Panc1 (cell line): ENCODE data around the gene EYA2.

ENCODE experiments used
- POLR2AphosphoS5 ChIP-seq: IDR thresholded peaks from 2 replicates; pipeline ENCODE4 v1.6.1; 2012; ENCODE audit warnings: mild to moderate bottlenecking, low read depth, low read length, moderate library complexity
- SIN3A ChIP-seq: IDR thresholded peaks from 2 replicates; pipeline ENCODE4 v1.6.1; 2012; ENCODE audit warnings: low read depth, mild to moderate bottlenecking, low read length, moderate library complexity, borderline replicate concordance; ENCODE audit not compliant: insufficient read depth
- TCF7L2 ChIP-seq: IDR thresholded peaks from 2 replicates; pipeline ENCODE4 v1.6.1; 2011; ENCODE audit warnings: mild to moderate bottlenecking, low read depth, low read length, inconsistent platforms
- TF ChIP-seq, protein P1 (sequence below): fragments of 450-650 bp; IDR thresholded peaks from 2 replicates; pipeline ENCODE4 v1.5.1; 2017; ENCODE audit warnings: mild to moderate bottlenecking
- TF ChIP-seq, protein P2 (sequence below), 2 experiments: IDR thresholded peaks; 2 replicates each; pipeline ENCODE4 v1.6.1; 2011 to 2012; ENCODE audit warnings: low read depth in 2 of 2, control low read depth in 1 of 2, low read length in 1 of 2, mild to moderate bottlenecking in 1 of 2, moderate library complexity in 1 of 2; ENCODE audit not compliant: insufficient read depth in 1 of 2

DNA sequence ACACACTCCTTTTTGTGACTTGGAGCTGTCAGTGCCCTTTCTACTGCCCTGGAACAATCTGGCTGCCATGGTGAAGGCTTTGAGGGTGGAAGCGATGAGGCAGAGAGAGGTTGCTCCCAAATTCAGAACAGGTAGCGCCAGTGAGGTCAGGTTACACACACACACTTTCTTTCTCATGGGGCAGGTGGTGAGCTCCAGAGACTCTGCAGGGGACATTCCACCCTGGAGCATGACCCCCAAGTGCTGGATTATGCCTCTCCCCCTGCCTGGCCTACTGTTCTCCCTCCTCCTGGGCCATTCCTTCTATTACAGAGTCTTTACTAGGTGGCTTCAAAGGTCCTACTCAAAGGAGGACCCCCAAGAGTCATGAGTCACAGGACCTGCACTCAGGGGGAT is 98.0 kb downstream of the EYA2 start:
- TF ChIP-seq, protein P1, sequence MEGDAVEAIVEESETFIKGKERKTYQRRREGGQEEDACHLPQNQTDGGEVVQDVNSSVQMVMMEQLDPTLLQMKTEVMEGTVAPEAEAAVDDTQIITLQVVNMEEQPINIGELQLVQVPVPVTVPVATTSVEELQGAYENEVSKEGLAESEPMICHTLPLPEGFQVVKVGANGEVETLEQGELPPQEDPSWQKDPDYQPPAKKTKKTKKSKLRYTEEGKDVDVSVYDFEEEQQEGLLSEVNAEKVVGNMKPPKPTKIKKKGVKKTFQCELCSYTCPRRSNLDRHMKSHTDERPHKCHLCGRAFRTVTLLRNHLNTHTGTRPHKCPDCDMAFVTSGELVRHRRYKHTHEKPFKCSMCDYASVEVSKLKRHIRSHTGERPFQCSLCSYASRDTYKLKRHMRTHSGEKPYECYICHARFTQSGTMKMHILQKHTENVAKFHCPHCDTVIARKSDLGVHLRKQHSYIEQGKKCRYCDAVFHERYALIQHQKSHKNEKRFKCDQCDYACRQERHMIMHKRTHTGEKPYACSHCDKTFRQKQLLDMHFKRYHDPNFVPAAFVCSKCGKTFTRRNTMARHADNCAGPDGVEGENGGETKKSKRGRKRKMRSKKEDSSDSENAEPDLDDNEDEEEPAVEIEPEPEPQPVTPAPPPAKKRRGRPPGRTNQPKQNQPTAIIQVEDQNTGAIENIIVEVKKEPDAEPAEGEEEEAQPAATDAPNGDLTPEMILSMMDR: no peak
- TF ChIP-seq POLR2AphosphoS5 (no peak), SIN3A (no peak), TCF7L2 (no peak)
- TF ChIP-seq, protein P2, sequence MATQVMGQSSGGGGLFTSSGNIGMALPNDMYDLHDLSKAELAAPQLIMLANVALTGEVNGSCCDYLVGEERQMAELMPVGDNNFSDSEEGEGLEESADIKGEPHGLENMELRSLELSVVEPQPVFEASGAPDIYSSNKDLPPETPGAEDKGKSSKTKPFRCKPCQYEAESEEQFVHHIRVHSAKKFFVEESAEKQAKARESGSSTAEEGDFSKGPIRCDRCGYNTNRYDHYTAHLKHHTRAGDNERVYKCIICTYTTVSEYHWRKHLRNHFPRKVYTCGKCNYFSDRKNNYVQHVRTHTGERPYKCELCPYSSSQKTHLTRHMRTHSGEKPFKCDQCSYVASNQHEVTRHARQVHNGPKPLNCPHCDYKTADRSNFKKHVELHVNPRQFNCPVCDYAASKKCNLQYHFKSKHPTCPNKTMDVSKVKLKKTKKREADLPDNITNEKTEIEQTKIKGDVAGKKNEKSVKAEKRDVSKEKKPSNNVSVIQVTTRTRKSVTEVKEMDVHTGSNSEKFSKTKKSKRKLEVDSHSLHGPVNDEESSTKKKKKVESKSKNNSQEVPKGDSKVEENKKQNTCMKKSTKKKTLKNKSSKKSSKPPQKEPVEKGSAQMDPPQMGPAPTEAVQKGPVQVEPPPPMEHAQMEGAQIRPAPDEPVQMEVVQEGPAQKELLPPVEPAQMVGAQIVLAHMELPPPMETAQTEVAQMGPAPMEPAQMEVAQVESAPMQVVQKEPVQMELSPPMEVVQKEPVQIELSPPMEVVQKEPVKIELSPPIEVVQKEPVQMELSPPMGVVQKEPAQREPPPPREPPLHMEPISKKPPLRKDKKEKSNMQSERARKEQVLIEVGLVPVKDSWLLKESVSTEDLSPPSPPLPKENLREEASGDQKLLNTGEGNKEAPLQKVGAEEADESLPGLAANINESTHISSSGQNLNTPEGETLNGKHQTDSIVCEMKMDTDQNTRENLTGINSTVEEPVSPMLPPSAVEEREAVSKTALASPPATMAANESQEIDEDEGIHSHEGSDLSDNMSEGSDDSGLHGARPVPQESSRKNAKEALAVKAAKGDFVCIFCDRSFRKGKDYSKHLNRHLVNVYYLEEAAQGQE (IDR thresholded peaks at IDR 0.05; ENCODE audit: insufficient read depth in 1 of 2, low read depth in 2 of 2, low read length in 1 of 2): no peak
